HepG2 (cell line): ENCODE results near the gene CD3D. TPM values are rescaled to one million over a fixed set of nuclear protein-coding genes. Genes with fewer than 3 reads are reported as not detected.

Source experiments
- PHB2 ChIP-seq: fragments of 450-650 bp; IDR thresholded peaks from 2 replicates; pipeline ENCODE4 v1.6.1; 2018; ENCODE audit not compliant: partially characterized antibody
- RARG ChIP-seq: sonication (generic); formaldehyde crosslinking; IDR thresholded peaks from 2 replicates; pipeline ENCODE4 v1.4.0; 2020; ENCODE audit warnings: low read depth, mild to moderate bottlenecking, missing genetic modification reagents
- STAG1 ChIP-seq: sonication (generic); formaldehyde crosslinking; IDR thresholded peaks from 2 replicates; pipeline ENCODE4 v1.4.0; 2020; ENCODE audit warnings: missing genetic modification reagents
- TMF1 ChIP-seq: sonication (generic); formaldehyde crosslinking; IDR thresholded peaks from 2 replicates; pipeline ENCODE4 v1.8.1; 2022; ENCODE audit warnings: low read depth, missing genetic modification reagents
- ZNF136 ChIP-seq: sonication (generic); formaldehyde crosslinking; IDR thresholded peaks from 2 replicates; pipeline ENCODE4 v1.8.1; 2022; ENCODE audit warnings: low read depth, mild to moderate bottlenecking, moderate library complexity, missing genetic modification reagents
- ZNF343 ChIP-seq: sonication (generic); formaldehyde crosslinking; IDR thresholded peaks from 2 replicates; pipeline ENCODE4 v1.4.0; 2020; ENCODE audit warnings: mild to moderate bottlenecking, missing genetic modification reagents
- ZNF841 ChIP-seq: sonication (generic); formaldehyde crosslinking; IDR thresholded peaks from 2 replicates; pipeline ENCODE4 v1.8.1; 2023; ENCODE audit warnings: missing genetic modification reagents, borderline replicate concordance
- ZSCAN22 ChIP-seq: sonication (generic); formaldehyde crosslinking; IDR thresholded peaks from 2 replicates; pipeline ENCODE4 v1.4.0; 2020; ENCODE audit warnings: mild to moderate bottlenecking, missing genetic modification reagents
- polyA plus RNA-seq, 8 experiments: library from polyadenylated mRNA; depleted of rRNA in 3 of 8; stranded (reverse) in 7 of 8; unstranded in 1 of 8; fragments of >200 nt; fragmentation: Illumina TruSeq in 4 of 8; extraction: Trizol in 4 of 8; gene quantifications; 2 replicates each; pipeline versions ENCODE4 v1.2.1 to v1.2.3, GENCODE V29; 2011 to 2016; ENCODE audit warnings: low read depth in 4 of 8, missing spikeins in 1 of 8, mixed read lengths in 1 of 8; ENCODE audit not compliant: insufficient read depth in 1 of 8
- total RNA-seq, 5 experiments: library from RNA; depleted of rRNA; stranded (reverse); fragments of >200 nt; fragmentation: Illumina TruSeq; extraction: Trizol; gene quantifications; 2 replicates each; pipeline ENCODE4 v1.2.3, GENCODE V29; 2016; ENCODE audit warnings: low read depth in 1 of 5
- TF ChIP-seq, protein P1 (sequence below): sonication (generic); formaldehyde crosslinking; IDR thresholded peaks from one replicate; pipeline ENCODE4 v1.5.1; 2020; ENCODE audit warnings: mild to moderate bottlenecking, missing genetic modification reagents; ENCODE audit errors: not compliant biosample characterization
- TF ChIP-seq, protein P2 (sequence below): sonication (generic); formaldehyde crosslinking; IDR thresholded peaks from 2 replicates; pipeline ENCODE4 v1.5.1; 2020; ENCODE audit warnings: missing genetic modification reagents, mild to moderate bottlenecking, borderline replicate concordance
- TF ChIP-seq, protein P3 (sequence below): sonication (generic); formaldehyde crosslinking; IDR thresholded peaks from 2 replicates; pipeline ENCODE4 v1.5.0; 2020; ENCODE audit warnings: mild to moderate bottlenecking, missing genetic modification reagents, borderline replicate concordance

CD3D gene
- total and polyA plus RNA-seq, 2 of the 13 experiments (the other 11 are each of a cell fraction or from before 2014, with no cell fraction given): 0.66 to 6.6 TPM

DNA sequence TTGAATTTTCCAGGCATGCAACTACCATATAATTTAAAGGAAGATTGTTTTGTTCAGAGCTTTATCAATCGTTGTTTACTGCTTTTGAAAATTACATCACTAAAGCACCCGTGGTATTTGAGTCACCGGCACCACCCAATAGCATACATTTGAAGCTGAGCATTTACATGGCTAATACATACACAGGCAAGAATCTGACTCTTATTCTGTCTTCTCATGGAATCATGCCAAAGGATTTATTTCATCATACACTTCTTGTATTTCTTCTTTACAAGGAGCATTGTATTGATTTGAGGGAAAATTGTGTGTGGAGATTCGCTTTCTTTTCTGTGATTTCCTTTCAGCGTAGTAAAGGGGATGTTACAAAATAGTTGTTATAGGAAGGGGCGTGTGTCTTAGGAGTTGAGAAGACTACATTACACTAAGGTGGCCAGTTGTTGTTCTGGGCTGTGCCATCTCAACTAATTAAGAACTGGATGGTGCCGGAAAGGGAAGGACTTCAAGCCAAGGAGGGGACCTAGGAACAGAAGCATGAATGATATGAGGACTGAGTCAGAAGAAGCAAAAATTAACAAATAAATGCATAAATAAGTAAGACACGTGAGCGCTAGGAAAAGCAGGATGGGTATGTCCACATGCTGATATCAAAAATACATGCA is 50.9 kb downstream of the CD3D start (continued):
- TF ChIP-seq, protein P1, sequence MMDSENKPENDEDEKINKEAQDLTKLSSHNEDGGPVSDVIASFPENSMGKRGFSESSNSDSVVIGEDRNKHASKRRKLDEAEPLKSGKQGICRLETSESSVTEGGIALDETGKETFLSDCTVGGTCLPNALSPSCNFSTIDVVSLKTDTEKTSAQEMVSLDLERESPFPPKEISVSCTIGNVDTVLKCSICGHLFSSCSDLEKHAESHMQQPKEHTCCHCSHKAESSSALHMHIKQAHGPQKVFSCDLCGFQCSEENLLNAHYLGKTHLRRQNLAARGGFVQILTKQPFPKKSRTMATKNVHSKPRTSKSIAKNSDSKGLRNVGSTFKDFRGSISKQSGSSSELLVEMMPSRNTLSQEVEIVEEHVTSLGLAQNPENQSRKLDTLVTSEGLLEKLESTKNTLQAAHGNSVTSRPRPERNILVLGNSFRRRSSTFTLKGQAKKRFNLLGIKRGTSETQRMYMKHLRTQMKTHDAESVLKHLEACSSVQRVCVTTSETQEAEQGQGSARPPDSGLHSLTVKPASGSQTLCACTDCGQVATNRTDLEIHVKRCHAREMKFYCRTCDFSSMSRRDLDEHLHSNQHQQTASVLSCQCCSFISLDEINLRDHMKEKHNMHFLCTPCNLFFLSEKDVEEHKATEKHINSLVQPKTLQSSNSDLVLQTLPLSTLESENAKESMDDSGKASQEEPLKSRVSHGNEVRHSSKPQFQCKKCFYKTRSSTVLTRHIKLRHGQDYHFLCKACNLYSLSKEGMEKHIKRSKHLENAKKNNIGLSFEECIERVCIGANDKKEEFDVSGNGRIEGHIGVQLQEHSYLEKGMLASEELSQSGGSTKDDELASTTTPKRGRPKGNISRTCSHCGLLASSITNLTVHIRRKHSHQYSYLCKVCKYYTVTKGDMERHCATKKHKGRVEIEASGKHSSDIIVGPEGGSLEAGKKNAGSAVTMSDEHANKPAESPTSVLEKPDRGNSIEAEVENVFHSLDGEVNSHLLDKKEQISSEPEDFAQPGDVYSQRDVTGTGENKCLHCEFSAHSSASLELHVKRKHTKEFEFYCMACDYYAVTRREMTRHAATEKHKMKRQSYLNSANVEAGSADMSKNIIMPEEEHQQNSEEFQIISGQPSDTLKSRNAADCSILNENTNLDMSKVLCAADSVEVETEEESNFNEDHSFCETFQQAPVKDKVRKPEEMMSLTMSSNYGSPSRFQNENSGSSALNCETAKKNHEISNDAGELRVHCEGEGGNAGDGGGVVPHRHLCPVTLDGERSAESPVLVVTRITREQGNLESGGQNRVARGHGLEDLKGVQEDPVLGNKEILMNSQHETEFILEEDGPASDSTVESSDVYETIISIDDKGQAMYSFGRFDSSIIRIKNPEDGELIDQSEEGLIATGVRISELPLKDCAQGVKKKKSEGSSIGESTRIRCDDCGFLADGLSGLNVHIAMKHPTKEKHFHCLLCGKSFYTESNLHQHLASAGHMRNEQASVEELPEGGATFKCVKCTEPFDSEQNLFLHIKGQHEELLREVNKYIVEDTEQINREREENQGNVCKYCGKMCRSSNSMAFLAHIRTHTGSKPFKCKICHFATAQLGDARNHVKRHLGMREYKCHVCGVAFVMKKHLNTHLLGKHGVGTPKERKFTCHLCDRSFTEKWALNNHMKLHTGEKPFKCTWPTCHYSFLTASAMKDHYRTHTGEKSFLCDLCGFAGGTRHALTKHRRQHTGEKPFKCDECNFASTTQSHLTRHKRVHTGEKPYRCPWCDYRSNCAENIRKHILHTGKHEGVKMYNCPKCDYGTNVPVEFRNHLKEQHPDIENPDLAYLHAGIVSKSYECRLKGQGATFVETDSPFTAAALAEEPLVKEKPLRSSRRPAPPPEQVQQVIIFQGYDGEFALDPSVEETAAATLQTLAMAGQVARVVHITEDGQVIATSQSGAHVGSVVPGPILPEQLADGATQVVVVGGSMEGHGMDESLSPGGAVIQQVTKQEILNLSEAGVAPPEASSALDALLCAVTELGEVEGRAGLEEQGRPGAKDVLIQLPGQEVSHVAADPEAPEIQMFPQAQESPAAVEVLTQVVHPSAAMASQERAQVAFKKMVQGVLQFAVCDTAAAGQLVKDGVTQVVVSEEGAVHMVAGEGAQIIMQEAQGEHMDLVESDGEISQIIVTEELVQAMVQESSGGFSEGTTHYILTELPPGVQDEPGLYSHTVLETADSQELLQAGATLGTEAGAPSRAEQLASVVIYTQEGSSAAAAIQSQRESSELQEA (CRISPR knock-in tag): no peak
- TF ChIP-seq STAG1 (no peak), PHB2 (no peak), ZNF136 (no peak), TMF1 (no peak), ZNF841 (CRISPR knock-in tag) (no peak), ZSCAN22 (CRISPR knock-in tag) (no peak), RARG (CRISPR knock-in tag) (no peak), ZNF343 (CRISPR knock-in tag) (no peak)
- TF ChIP-seq, protein P2, sequence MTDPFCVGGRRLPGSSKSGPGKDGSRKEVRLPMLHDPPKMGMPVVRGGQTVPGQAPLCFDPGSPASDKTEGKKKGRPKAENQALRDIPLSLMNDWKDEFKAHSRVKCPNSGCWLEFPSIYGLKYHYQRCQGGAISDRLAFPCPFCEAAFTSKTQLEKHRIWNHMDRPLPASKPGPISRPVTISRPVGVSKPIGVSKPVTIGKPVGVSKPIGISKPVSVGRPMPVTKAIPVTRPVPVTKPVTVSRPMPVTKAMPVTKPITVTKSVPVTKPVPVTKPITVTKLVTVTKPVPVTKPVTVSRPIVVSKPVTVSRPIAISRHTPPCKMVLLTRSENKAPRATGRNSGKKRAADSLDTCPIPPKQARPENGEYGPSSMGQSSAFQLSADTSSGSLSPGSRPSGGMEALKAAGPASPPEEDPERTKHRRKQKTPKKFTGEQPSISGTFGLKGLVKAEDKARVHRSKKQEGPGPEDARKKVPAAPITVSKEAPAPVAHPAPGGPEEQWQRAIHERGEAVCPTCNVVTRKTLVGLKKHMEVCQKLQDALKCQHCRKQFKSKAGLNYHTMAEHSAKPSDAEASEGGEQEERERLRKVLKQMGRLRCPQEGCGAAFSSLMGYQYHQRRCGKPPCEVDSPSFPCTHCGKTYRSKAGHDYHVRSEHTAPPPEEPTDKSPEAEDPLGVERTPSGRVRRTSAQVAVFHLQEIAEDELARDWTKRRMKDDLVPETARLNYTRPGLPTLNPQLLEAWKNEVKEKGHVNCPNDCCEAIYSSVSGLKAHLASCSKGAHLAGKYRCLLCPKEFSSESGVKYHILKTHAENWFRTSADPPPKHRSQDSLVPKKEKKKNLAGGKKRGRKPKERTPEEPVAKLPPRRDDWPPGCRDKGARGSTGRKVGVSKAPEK (CRISPR knock-in tag): no peak
- TF ChIP-seq, protein P3, sequence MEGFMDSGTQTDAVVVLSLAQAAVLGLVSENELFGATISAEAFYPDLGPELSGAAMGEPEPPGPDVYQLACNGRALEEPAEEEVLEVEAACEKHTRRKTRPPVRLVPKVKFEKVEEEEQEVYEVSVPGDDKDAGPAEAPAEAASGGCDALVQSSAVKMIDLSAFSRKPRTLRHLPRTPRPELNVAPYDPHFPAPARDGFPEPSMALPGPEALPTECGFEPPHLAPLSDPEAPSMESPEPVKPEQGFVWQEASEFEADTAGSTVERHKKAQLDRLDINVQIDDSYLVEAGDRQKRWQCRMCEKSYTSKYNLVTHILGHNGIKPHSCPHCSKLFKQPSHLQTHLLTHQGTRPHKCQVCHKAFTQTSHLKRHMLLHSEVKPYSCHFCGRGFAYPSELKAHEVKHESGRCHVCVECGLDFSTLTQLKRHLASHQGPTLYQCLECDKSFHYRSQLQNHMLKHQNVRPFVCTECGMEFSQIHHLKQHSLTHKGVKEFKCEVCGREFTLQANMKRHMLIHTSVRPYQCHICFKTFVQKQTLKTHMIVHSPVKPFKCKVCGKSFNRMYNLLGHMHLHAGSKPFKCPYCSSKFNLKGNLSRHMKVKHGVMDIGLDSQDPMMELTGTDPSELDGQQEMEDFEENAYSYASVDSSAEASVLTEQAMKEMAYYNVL (CRISPR knock-in tag): no peak
